Effector CD8-positive, alpha-beta T cell (primary cell): Measurements from ENCODE around the gene SCAI.
A peak's percentile ranks its signal among the peaks of the same experiment; 100 is the strongest.
"Not testable (repeated sequence)": the region's sequence is repeated elsewhere in the genome, so short reads cannot be mapped to it uniquely, and the experiment has no call there.

Source experiments
- DNase-seq: peaks from one replicate; lab custom pipeline; 2025; lab: John Stamatoyannopoulos, UW
- total RNA-seq, 4 experiments: gene quantifications; one replicate each; lab custom pipeline; 2026; lab: John Stamatoyannopoulos, UW

SCAI gene
- total RNA-seq: 13.0 to 23.4 (median 20.2) reads per million in 4 experiments

DNA sequence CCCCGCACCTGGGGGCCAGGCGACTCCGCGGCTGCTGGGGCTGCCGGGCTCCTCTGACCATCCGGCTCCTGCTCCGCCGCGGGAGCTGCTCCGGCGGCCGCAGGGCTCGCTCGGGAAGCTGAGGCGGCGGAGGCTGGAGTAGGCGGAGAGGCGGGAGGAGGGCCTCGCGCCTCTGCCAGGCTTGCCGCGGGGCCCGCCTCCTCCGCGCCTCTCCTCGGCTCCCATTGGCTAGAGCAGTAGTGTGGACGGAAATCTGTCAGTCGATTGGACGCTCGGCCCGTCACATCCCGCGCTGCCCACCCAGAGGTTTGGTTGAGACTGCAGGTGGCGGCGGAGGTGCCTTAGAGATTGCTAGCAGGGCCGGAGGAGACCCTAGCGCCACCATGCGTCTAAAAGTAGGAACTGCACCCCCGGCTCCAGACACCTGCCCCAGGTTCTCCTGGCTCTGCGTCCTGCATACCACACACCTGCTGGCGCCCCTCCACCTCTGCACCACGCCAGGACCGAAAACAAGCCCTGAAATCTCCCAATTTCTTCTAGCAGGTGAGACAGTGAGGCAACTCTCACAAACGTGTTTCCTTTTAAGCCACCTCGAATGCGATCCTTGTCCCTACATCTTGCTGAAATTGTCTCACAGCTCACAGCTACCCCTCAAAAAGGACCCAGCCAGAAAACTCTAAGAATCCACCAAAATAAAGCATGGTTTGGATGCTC lies at the start of gene SCAI:
SCAI (minus strand) TSS at position 152 of the 714 bp plus-strand sequence; CDS start at position 61, 91 bp downstream.
- DNase-seq: peak; percentile 95

DNA sequence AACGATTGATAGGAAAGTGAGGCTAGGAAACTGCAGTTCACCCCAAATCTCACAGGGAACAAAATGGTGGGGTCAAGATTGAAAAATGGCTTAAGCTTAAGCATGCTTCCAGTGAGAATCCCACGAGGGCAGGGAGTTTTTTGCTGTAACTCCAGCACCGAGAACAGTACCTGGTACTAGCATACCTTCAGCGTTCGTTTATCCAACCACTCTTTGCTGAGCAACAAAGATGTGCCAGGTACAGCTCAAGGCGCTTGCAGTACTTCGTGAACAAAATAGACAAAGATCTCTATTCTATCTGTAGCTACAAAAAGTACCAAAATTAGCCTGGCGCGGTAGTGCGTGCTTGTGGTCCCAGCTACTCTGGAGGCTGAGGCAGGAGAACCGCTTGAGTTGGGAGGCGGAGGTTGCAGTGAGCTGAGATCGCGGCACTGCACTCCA lies 47.1 kb upstream of the SCAI start:
- DNase-seq: no peak

DNA sequence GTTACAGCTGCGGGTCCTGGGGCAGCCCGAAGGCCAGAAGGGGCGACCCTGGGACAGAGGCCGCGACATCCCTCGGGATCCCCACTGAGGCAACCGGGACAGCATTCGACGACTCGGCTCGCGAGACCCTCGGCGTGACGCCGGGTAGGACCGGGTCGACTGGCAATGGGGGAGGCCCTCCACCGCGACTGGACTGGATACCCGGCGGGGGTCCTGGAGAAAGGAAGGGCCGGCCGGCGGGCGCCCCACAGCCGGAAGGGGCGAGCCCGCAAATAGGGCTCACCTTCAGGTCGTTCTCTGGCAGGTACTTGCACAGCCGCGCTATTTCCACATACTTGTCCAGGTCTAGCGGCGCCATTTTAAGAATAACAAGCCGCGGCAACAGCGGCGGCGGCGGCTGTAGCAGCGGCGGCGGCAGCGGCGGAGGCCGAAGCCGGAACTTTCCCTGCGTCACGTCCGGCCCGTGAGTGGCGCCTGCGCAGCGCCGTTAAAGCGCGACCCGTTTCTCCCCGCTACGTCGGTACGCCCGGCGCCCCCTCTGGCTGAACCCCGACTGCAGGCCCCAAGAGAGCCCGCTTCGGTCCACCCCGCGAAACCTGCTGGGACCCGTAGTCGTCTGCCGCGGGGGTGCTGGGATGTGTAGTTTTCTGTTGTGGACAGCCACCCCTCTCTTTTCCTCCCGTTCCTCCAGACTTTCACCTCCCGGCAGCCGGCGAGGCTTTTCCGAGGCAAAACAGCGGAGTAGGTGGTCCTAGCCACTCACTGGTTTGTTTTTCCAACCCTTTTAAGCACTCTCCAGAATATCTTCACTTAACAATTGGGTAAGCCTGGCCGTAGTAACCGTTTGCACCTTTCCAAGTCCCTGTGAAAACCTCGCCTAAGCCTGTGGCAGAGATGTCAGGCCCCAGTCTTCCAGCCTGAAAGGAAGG lies 46.3 kb upstream of the SCAI start, which contains the start of gene PPP6C:
PPP6C (minus strand) TSS at position 443 of the 929 bp plus-strand sequence; CDS start at position 358, 85 bp downstream.
- peak; percentile 93 for DNase-seq

DNA sequence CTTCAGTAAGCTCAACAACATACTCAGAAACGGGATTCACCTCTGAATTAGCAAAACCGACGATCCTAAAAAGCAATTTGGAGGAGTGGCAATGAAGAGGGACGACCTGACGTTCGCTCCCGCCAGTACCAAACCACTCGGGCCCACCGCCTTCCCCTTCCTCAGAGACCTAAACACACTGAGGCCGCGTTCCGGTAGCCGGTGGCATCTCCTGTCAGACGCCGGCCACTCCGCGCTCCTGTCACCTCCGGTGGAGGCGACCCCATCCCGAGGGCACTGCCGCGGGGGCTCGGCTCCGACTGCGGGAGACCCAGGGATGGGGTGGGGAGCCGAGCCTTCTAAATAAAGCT lies 45.7 kb upstream of the SCAI start:
- DNase-seq: no peak

DNA sequence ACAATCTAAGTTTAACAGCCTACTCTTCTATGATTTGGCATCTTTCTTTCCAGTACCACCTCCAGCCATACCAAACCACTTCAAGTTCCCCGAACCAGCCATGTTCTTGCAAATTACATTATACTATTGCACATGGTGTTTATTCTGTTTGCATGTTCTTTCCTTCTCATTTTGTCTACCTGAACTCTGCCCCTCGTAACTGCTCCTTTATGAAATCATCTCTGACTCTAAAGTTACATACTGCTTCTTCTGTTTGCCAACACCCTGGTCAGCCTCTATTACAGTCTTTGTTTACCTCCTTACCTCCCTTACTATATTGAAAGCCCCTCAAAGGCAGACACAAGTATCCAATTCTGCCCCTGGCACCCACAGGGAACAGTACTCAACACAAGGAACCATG lies 40.2 kb upstream of the SCAI start:
- no peak for DNase-seq

DNA sequence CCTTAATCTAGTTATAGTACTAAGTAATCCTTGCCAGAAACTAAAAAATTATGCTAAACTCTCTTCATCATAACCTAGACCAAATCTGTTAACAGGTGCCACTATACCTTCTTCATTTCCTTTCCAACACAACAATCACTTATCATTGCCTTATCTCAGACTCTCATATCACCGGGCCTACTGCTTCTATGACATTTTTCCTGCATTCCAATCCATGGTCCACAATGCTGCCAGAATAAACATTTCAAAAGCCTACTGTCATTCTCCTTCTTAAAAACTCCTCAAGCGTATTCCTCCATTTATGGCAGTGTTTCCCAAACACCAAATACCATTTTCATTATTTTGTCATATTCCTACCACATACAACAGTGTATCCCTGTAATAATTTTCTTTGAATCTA lies 39.7 kb upstream of the SCAI start:
- no peak for DNase-seq

DNA sequence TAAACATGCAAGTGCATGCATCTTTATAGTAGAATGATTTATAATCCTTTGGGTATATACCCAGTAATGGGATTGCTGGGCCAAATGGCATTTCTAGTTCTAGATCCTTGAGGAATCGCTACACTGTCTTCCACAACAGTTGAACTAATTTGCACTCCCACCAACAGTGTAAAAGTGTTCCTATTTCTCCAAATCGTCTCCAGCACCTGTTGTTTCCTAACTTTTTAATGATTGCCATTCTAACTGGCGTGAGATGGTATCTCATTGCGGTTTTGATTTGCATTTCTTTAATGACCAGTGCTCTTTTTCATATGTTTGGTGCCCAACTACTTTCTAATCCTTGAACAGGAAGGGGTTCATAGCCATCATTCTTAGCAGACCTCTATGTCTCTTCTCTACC lies 38.4 kb upstream of the SCAI start:
- DNase-seq: not testable (repeated sequence)

DNA sequence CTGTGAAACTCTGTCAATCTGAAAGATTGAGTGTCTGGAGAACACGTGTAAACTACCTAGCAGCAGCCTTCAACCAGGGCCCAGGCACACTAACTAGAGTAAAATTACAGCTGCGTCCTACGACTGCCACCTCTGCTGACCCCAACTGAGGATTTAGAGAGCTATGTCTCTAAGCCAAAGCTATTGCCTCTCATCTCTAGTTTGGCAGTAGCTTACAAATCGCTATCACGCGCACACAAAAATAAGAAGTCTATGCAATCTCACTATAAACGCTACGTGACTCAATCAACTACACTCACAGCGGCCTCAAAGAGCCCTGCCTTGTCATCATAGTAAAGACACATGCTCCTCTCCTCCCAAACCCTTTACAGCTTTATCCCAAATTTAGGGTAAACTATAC lies 37.5 kb upstream of the SCAI start:
- DNase-seq: no peak

DNA sequence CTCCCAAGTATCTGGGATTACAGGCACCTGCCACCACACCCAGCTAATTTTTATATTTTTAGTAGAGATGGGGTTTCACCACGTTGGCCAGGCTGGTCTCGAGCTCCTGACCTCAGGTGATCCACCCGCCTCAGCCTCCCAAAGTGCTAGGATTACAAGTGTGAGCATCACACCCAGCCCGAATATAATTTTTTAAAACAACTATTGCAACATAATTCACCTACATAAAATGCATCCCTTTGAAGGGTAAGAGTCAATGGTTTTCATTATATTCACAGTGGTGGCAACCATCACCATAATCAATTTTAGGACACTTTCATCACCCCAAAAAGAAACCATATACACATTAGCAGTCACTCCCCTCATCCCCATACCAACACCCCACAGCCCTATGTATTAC lies 36.4 kb upstream of the SCAI start:
- not testable (repeated sequence) for DNase-seq

DNA sequence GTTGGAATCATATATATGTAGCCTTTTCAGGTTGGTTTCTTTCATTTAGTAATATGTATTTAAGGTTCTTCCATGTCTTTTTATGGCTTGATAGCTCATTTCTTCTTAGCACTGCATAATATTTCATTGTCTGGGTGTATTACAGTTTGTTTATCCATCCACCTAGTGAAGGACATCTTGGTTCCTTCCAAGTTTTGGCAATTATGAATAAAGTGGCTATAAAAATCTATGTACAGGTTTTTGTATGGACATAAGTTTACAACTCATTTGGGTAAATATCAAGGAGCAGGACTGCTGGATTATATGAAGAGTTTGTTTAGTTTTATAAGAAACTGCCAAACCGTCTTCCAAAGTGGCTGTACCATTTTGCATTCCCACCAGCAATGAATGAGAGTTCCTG lies 34.6 kb upstream of the SCAI start:
- no peak for DNase-seq

DNA sequence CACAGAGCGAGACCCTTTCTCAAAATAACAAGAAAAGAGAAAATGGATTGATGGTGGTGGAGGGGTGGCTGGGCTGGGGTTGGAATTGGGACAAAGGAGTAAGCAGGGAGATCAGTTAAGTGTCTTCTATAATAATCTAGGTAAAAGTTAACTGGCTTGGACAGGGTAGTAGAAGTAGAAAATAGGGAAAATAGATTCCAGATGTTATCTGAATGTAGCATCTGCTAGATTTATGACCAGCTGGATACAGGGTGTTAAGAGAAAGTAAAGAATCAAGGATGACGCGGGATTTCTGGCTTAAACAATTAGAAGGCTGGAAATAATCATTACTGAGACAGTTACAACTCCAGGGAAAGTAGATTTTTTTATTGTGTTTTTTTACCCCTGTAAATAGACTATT lies 33.3 kb upstream of the SCAI start:
- no peak for DNase-seq

DNA sequence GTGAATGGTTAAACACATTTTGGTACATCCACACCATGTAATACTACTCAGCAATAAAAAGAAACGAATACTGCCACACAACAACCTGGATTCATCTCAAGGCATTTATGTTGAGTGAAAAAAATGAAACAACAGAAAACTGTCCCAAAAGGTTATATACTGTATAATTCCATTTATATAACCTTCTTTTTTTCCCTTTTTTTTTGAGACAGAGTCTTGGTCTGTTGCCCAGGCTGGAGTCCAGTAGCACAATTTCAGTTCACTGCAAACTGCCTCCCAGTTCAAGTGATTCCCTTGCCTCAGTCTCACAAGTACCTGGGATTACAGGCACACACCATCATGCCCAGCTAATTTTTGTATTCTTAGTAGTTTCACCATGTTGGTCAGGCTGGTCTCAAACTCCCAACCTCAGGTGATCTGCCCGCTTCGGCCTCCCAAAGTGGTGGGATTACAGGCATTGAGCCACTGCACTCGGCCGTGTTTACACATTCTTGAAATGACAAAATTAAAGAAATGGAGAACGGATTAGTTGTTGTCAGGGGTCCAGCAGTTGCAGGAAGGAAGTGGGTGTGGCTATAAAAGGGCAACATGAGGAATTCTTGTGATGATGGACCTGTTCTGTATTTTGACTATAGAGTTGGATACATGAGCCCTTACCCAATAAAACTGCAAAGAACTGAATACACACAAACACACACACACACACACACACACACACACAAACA lies 28.9 kb upstream of the SCAI start:
- no peak for DNase-seq

DNA sequence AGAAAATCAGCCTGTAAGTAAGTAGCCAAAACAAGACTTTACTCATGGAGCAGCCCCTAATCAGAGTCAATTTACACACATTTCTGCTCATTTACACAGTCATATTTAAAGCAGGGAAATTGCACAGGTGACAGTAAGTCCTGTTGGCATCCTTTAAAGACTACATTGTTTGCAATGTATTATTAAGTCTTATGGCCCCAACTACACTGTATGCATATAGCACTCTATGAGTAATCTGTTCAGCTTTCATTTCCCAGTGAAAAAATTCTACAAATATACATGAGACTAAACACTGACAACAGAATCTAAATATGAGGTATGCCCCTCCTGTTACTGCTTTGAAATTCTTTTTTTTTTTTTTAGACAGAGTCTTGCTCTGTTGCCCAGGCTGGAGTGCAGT lies 26.6 kb upstream of the SCAI start:
- no peak for DNase-seq

DNA sequence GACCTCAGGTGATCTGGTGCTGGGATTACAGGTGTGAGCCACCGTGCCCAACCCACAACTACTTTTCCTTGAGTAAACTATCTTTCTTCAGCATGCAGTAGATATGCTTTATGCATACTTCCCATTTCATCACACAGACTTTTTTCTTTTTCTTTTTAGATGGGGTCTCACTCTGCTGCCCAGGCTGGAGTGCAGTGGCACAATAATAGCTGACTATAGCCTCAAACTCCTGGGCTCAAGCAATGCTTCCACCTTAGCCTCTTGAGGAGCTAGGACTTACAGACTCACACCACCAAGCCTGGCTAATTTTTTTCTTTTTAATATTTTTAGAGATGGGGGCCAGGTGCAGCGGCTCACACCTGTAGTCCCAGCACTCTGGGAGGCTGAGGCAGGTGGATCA lies 23.4 kb upstream of the SCAI start:
- DNase-seq: no peak

DNA sequence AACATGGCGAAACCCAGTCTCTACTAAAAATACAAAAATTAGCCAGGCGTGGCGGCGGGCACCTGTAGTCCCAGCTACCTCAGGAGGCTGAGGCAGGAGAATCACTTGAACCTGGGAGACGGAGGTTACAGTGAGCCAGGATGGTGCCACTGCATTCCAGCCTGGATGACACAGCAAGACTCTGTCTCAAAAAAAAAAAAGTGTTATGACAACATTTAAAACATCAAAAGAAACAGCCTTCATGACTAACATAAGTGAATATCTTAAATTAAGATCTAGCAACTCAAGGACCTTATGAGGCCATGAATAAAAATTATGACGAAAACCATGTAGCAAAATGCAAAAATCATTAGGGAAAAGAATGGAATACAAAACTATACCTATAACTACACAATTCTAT lies 19.6 kb upstream of the SCAI start:
- not testable (repeated sequence) for DNase-seq

DNA sequence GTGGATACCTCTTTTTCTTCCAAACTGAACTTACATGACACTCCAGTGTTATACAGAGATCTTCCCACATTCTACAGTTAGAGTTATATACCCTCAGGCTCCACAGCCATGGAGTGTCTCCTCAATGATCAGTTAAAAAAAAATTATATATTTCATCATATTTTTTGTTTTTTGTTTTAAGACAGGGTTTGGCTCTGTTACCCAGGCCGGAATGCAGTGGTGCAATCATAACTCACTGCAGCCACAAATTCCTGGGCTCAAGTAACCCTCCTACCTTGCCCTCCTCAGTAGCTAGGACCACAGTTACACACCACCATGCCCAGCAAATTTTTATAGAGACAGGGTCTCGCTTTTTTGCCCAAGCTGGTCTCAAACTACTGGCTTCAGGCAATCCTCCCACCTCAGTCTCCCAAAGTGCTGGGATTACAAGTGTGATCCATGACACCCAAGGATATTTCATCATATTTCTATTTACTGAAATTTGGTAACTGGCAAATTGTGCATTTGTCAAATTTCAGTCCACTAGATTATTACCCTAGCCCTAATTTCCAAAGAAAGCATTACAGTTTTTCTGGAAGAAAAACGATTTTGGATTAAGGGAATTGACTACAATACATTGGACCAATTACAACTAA lies 18.1 kb upstream of the SCAI start:
- DNase-seq: no peak

DNA sequence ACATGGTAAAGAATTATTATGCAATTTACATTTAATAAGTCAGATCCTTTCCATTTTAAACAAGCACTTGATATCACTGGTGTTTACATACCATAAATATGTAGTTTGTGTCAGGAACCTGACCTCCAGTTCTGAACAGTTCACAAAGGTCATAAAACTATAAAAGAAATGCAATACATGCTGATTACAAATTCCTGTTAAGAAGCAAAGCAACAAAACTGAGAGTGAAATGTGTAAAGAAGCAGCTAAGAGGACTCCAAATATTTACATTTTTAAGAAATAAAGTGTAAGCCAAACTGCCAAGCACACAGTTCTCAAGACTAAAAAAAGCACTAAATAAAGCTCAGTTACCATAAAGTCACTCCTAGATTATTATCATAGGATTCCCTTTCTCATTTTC lies 17.4 kb upstream of the SCAI start:
- no peak for DNase-seq

DNA sequence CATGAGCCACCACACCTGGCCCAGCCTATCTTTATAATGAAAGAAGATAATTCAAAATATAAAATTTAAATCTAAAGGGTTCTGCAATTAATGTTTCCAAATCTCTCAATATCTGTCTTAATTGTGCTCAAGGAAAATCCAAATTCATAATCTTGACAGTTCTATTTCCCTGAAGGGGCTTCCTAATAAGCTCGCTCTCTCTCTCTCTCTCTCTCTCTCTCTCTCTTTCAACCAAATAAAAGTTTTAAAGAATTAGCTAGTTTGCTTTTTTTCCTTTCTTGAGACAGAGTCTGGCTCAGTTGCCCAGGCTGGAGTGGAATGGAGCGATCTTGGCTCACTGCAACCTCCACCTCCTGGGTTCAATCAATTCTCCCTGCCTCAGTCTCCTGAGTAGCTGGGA lies 13.2 kb upstream of the SCAI start:
- no peak for DNase-seq

DNA sequence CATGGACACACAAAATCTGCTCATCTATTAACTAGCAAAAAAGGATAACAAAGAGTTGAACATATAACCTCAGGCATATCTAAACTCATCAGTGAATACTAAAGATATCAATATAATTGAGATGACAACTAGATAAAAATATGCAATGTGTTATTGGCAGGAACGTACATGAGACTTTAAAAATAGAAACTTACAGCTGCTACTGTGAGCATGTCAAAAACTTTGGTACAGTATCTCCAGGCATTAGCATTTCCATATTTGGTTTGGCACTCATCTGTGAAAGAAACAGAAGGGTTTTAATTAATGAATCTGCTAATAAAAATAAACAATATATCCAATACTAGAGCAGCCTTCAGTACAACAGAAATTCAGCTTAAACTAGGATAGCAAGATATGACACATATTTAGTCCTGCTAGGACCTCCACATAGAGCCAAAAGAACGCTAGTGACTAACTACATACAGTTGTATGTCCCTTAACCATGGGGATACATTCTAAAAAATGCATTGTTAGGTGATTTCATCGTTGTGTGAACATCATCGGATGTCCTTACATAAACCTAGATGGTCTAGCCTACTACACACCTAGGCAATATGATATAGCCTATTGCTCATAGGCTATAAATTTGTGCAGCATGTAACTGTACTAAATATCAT lies 10.5 kb upstream of the SCAI start:
- no peak for DNase-seq

DNA sequence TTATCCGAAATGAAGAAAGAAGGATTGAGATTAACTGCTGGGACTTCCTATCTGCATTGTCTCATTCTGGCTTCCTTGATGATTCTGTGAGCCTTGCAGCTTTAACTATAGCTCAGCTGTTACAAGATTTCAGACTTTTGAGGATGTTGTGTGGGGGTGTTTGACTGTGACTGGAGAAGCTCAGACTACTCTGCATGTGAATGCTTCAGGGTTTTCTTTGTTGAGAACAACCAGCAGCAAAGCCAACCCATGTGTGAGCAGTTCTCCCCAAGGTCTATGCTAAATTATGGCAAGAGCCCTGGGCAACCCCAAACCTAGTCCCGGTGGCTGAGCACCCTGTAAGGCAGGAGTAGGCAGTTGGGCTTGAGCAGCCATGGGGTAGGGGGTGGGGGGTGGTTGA lies 8.4 kb upstream of the SCAI start:
- no peak for DNase-seq
